ENCODE data around the gene LILRB5. TPM values are rescaled to one million over a fixed set of nuclear protein-coding genes. Genes with fewer than 3 reads are reported as not detected.
"Not testable (repeated sequence)": the region's sequence is repeated elsewhere in the genome, so short reads cannot be mapped to it uniquely, and the experiment has no call there.

The LILRB5 gene
- not detected in 2 replicates for total RNA-seq (2014; rRNA removed; shearing (Covaris generic))
- polyA plus RNA-seq (2015; cell fraction: cytosol; rRNA removed) = 0.06 TPM in 1 of 2 replicates, not detected in the other
- polyA plus RNA-seq (2015; cell fraction: nucleus; rRNA removed) = not detected in 2 replicates

DNA sequence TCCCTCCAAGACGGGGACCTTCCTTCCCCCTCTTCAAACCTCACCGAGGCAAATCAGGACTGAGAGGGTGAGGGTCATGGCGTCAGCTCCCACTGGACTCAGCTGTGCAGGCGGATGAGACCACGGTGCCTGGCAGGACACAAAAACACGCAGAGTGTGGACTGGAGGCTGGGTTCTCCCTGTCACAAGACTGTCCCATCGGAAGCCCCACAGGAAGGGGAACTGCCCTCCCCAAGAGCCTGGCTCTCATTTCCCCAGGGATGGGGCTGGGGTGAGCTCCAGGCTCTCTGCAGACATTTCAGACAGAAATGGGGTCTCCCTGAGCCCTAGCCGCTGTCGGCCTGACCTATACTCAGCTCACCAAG, at the start of gene LILRB5:
Gene LILRB5 (minus strand): TSS at position 158 of the 365 bp plus-strand sequence. CDS start 80 bp downstream, at position 78.
- DNase-seq (ENCODE audit: low read depth) = no peak

DNA sequence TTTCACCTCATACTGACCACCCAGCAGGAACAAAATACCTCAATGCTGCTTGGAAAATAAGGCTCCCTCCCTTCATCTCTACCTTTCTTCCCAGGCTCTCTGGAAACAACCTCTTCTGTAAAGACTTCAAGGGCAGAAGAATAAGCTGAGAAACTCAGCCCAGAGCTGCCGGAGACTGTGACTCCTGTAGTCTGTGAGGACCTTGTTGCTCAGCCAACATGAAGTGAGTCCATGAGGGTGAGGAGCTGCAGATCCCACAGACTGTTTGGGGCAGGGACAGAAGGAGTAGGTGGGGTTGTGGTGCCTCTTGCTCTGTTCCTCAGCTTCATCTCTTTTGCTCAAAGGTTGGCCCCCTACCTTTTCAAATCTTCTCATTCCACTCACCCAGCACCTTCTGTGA, 48.1 kb upstream of the LILRB5 start:
- no peak for DNase-seq (ENCODE audit: low read depth)

DNA sequence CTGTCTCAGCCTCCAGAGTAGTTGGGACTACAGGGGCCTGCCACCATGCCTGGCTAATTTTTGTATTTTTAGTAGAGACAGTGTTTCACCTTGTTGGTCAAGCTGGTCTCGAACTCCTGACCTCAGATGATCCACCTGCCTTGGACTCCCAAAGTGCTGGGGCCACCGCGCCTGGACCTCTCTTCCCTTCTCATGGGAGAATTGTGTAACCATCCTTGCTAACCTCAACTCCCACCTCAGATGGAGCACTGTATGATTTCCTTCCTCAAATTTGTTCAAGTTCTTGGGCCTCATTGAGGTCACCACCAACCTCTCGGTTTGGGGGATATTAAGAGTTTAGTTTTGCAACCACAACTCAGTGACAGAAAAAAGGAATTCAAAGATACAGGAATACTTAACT, 45.2 kb upstream of the LILRB5 start:
- DNase-seq (ENCODE audit: low read depth) = no peak

DNA sequence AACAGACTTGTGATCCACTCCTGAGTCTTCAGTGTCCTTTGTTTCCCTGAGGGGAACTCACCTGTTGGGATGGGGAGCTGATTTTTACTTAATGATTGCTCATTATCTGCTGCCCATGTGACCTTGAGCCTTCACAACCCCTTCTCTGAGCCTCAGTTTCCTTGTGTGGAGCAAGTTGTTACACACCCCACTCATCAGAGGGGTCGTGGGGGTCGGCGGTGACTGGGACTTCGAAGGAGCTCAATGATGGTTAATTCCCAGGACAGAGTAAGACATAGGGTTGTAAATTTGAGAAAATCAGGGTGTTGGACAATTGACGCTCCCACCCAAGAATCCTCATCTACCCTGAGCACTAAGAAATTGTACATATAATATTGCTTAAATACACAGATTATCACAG, 42.4 kb upstream of the LILRB5 start:
- no peak for DNase-seq (ENCODE audit: low read depth)

DNA sequence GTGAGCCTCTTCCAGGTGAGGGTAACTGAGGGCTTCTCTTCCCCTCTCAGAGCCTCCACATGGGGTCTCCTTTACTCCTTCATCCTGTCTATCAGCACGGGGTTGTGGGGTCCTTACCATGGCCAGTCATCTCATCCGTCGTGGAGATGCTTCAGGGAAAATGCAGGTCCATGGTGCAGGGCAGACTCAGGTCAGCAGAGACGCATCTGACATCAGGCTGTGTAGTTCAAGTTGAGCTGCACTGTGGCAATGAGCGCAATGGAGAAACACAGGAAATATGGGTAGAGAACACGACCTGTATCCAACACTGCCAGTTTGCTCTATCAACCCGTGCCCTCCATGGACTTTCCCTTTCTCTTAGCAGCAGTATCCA, 42.0 kb upstream of the LILRB5 start:
- no peak for DNase-seq (ENCODE audit: low read depth)

DNA sequence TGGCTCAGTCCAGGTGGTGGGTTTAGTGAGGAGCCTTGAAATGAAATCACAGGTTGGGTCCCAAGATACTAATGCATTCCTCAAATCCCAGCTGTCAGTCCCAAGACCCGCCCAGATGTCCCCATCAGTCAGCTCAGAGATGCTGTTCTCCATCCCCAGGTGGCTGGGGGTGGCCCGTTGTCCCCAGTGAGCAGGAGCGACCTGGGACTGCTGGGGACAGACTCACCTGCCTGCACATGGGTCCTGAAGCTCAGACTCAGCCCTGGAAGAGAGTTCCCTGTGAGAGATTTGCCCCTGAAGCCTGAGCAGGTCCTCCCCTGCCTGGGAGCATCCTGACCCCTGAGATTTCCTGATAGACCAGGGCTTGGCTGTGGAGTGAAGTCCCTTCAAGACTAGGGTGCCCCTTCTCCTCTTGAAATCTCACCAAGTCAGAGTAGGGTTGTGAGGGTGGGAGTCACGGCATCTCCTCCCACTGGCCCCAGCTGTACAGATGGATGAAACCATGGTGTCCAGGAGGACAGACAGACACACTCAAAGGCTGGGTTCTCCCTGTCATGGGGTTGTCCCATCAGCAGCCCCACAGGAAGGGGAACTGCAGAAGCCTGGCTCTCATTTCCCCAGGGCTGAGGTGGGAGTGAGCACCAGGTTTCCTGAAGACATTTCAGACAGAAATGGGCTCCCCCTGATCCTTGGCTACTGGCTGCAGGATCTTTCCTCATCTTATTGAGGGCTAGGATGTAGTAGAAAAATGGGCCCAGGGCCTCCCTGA, 41.5 kb upstream of the LILRB5 start:
- DNase-seq (ENCODE audit: low read depth) = no peak

DNA sequence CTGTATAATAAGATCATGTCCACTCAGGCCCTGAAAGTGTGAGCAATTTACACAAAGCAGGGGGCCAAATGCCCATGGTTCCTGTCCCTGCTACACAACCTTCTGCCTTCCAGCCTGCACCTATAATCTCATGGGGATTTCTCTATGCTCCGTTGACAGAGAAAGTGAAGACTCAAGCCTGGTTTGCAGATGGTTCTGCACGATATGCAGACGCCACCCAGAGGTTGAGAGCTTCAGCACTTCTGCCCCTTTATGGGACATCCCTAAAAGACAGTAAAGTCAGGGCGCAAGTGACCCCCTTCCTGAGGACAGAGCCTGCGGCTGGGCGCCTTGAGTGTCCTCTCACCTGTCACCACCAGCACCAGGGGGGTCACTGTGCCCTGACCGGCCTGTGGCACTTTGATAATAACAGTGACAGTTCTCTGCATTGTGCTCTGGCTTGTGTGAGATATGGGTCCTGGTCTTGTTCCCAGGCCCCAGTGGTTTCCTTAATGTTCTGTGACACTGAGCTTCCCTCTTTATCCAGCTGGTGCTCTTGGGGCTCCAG, 40.8 kb upstream of the LILRB5 start:
- DNase-seq (ENCODE audit: low read depth) = no peak

DNA sequence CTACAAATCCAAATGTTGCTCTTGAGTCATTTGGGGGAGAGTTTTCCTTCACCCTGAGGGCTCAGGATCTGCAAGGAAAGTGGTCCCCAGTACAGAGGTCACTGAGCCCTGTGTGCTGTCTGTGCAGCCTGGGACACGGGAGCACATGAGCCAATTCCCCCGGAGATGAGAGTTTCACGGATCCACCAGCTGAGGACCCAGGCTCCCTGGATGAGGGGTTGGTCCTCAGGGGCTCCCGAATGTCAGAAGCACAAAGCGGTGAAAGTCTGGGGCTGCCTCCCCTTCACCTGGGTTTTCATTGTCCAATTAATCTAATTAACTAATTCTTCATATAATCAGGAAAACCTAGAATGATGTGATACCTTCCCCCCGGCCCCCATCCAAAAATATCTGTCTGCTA, 37.5 kb upstream of the LILRB5 start:
- DNase-seq (ENCODE audit: low read depth) = no peak

DNA sequence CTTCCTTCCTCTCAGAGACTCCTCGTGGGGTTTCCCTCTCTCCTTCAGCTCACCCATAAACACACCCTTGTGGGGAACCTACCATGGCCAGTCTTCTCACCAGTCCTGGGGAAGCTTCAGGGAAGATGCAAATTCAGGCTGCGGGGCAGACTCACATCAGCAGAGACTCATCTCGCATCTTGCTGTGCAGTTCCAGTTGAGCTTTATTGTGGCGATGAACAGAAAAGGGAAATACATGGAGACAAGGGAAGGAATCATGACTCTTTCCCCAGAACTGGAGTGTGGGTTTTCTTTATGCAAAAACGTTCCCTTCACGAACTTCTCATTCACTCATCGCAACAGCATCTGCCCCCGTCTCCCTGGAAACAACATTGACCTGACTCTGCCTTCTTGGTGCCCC, 32.1 kb upstream of the LILRB5 start:
- DNase-seq (ENCODE audit: low read depth) = not testable (repeated sequence)

DNA sequence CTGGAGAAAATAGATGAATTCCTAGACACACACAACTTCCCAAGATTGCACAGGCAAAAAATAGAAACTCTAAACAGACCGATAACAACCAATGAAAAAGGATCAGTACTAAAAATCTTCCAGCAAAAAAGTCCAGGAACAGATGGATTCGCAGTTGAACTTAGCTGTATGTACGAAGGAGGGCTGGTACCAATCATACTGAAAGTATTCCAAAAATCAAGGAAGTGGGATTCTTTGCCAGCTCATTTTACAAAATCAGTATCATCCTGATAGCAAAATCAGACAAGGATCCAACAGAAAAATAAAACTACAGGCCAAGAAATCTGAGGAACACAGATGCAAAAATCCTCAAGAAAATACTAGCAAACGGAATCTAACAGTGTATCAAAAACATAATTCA, 30.4 kb upstream of the LILRB5 start:
- peak; percentile 24 for DNase-seq (ENCODE audit: low read depth)

DNA sequence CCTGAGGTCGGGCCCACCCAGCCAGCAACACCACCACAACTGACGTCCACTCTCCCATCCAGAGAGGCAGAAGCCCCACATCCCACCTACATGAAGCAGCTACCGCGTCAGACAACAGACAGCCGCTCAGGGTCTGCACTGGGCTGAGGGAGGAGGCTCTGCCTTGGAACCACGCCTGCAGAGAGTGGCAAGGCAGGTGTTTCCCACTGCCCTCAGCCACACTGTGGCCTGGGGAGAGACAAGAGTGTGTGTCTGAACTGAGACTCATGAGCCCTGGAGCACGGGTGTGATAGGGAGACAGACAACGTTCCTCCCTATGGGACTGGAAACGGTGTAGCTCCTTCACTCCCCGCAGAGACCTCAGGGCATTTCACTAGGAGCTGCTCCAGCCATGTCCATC, 29.2 kb upstream of the LILRB5 start:
- DNase-seq (ENCODE audit: low read depth) = not testable (repeated sequence)

DNA sequence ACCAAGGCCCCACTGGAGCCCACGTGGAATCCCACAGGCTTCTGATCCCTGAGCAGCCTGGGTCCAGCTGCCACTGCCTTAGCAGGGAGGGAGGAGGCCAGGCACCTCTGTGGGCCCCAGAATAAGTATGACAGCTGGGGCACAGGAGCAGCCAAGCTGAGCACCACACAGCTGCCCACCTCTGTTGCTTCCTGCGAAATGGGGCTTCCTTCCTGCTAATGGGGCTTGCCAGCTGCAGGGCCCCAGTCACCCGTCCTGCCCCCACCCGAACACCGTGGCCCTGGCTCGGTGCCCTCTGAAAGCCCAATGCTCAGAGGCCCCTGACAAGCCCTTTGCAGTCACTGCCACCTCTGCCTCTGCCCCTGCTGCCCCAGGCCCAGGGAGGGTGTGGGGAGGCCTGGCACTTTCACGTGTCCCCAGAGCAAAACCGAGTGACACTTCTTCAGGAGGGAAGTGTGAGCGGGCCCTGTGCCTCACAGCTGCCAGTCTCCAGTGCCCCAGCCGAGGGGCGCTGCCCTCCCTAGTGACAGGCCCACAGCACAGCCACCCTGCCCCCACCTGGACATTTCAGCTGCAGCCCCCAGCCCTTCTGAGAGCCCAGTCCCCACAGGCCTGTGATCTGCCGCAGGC, 28.5 kb upstream of the LILRB5 start:
- not testable (repeated sequence) for DNase-seq (ENCODE audit: low read depth)

DNA sequence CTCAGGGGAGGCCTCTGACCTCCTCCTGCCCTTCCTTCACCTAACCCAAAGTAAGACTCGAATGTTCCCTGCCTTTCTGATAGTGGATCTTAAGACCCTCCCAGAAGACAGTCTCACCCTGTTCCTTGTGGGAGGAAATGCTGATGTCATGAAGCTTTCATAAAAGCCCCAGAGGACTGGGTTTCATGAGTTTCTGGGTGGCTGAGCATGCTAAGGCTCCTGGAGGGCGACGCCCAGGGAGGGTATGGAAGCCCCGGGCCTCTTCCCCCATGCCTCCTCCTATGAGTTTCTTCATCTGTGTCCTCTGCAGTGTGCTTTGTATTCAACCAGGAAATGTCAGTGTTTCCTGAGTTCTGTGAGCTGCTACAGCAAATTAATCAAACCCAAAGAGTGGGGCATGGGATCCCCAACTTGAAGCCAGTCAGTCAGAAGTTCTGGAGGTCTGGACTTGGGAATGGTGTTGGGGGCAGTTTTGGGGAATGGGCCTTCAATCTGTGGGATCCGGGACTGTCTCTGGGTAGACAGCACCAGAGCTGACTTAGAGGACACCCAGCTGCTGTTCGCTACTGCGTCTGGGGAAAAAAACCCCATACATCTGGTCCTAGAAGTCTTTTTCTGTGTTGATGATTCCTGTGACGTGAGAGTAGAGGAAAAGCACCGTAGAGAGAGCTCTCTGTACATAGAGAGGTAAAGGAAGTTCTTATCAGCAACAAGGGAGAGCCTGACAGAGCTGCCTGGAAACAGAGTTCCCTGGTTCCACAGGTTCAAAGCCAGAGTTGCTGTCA, 25.8 kb upstream of the LILRB5 start:
- no peak for DNase-seq (ENCODE audit: low read depth)

DNA sequence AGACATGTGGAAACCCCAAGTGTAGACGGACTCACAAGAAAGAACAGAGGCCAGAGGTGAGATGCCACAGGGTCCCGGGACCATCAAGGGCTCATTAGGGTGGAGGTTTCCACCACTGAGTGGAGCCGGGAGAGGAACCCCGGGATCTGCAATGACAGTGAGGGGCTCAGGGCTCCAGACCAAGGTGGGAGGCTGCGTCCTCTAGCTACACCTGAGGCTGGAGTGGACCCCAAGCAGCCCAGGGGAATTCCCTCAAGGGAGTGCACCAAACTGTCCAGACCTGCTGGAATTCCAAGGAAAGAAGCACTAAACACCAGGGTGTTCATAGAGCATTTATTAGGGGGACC, 24.6 kb upstream of the LILRB5 start:
- DNase-seq (ENCODE audit: low read depth) = not testable (repeated sequence)

DNA sequence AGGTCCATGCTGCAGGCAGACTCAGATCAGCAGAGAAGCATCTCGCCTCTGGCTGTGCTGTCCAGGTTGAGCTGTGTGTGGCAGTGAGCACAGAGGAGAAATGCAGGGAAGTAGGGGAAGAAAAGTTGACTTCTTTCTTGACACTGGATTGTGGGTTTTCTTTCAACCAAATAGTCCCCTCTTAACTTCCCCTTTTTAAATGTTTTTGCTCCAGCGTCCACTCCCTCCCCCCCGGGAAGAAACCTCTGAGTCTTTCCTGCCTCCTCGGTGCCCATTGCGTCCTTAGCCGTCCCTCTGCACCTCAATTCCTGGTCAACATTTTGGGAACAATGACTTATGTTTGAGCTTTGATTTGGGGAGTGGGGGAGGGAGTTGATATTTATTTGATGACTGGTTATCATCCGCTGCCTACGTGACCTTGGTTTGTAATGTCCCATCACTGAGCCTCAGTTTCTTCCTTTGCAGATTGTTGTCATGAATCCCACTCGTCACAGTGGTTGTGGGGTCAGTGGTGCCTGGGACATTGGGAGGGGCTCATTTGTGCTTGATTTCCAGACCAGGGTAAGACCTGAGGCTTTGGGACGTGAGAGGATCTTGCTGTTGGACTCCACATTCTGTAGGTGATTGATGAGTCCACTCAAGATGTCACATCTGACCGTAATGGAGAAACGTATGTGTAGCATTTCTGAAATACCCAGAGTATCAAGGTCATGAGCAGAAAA, 24.1 kb upstream of the LILRB5 start, which contains the start of gene LILRB2:
Gene LILRB2 (minus strand): TSS at position 104 of the 722 bp plus-strand sequence. CDS start 614 bp downstream, outside the sequence.
- no peak for DNase-seq (ENCODE audit: low read depth)

DNA sequence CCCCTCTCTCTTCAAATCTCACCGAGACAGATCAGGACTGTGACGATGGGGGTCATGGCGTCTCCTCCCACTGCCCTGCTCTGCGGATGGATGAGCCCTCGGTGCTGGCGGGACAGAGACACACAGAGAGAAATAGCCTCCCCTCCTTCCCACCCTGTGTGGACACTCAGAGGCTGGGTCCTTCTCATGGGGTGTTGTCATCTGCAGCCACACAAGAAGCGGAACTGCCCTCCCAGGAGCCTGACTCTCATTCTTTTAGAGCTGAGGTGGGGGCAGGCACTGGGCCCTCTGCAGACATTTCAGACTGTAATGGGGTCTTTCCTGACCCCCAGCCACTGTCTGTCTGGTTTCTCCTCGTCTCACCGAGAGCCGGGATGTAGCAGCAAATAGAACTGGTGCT, 23.4 kb upstream of the LILRB5 start:
- DNase-seq (ENCODE audit: low read depth) = not testable (repeated sequence)

DNA sequence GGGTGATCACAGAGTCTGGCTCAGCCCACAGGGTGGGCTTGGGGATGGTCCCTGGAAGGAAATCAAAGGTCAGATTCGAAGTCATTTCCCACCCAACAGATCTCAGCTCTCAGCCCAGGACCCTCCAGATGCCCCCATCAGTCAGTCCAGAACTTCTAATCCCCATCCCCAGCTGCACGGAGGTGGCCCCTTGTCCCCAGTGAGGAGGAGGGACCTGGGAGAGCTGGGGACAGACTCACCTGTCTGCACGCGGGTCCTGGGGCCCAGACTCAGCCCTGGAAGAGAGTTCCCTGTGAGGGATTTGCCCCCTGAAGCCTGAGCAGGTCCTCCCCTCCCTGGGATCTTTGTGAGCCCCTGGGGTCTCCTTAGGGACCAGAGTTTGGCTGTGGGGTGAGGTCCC, 23.0 kb upstream of the LILRB5 start:
- not testable (repeated sequence) for DNase-seq (ENCODE audit: low read depth)

DNA sequence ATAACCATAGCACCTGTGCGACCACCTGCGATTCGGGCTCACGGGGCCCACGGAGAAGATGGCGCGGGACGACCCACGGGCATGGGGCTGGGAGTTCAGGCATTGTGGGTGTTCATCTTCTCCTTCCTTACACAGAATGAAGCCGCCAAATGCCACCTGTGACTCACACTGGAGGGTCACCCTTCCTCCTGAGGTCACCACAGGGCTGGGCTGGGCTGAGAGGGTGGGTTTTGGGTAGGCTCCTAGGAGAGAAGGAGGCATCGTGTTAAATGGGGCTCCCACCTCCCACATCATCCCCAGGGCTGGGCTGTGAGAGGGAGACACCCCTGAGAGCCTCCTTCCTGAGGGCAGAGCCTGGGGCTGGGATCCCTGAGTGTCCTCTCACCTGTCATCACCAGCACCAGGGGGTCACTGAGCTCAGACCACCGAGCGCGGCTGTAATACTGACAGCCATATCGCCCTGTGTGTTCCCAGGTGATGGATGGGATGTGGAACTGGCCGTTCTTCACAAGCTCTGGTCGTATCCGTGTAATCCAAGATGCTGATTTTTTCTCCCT, 22.4 kb upstream of the LILRB5 start:
- no peak for DNase-seq (ENCODE audit: low read depth)

DNA sequence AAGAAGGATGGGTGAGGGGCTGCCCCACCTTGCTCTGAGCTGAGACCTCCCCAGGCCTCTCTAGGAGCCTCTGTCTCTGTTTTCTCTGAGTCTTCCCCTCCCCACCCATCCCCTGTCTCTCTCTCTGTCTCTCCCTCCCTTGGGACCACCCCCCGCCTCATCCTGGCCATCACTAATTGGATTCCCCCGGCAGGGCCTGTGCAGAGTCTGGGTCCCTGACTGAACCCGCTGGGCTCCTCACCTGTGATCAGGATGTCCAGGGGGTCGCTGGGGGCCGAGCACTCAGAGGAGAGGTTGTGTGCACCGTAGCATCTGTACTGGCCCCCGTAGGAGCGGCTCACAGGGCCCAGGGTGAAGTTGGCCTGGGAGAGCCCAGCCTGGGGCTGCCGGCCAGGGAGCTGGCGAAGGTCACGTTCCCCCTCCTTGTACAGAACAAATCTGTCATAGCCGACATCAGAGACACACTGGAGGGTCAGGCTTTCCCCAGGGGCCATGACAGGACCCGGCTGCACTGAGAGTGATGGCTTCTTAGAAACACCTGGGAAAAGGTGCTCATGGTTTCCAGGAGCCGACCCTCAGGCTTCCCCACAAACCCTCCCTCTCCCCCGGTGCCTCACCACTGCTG, 21.6 kb upstream of the LILRB5 start:
- DNase-seq (ENCODE audit: low read depth) = not testable (repeated sequence)

DNA sequence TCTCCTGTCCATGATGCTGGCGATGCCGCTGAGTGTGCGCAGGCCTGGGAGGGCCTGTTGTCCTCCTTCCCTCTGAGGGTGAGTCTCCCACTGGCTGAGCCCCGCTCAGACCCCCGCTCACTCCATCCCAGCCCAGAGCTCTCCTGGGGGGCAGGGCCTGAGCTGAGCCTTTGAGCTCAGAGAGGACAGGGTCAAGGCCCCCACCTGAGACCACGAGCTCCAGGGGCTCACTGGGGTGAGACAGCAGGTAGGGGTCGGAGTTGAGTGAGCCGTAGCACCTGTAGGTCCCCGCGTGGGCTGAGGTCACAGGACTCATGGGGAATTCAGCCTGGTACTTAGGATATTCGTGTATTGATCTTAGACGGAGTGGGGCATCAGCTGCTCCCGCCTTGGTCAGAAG, 21.0 kb upstream of the LILRB5 start:
- not testable (repeated sequence) for DNase-seq (ENCODE audit: low read depth)
